A549 (cell line): ENCODE data around the gene RILPL1.

Experiments used
- JUNB ChIP-seq: fragments of >200 bp; sonication (Bioruptor Twin); formaldehyde crosslinking; IDR thresholded peaks from 2 replicates; pipeline ENCODE4 v1.6.1; 2016
- NR3C1 ChIP-seq: fragments of >200 bp; sonication (Bioruptor Twin); formaldehyde crosslinking; IDR thresholded peaks from 3 replicates; pipeline ENCODE4 v1.6.1; 2017
- POLR2A ChIP-seq: IDR thresholded peaks from 2 replicates; pipeline ENCODE4 v1.6.1; 2012; ENCODE audit warnings: mild to moderate bottlenecking, low read length
- RAD21 ChIP-seq, 2 experiments: fragments of >200 bp in 1 of 2; sonication (Bioruptor Twin) in 1 of 2; formaldehyde crosslinking in 1 of 2; IDR thresholded peaks in 1 of 2; conservative IDR thresholded peaks in 1 of 2; 2 replicates in 1 of 2; 3 replicates in 1 of 2; pipeline ENCODE4 v1.6.1; 2012 to 2018; ENCODE audit warnings: inconsistent platforms in 1 of 2
- RCOR1 ChIP-seq: fragments of 150-350 bp; IDR thresholded peaks from 2 replicates; pipeline ENCODE4 v1.6.1; 2014; ENCODE audit warnings: antibody characterized with exemption, low read length, low read depth
- SMC3 ChIP-seq: fragments of >200 bp; sonication (Bioruptor Twin); formaldehyde crosslinking; IDR thresholded peaks from 3 replicates; pipeline ENCODE4 v1.6.1; 2018; ENCODE audit warnings: inconsistent platforms
- SREBF2 ChIP-seq: fragments of 450-650 bp; IDR thresholded peaks from 2 replicates; pipeline ENCODE4 v1.6.1; 2014; ENCODE audit warnings: mild to moderate bottlenecking, moderate library complexity
- TF ChIP-seq, protein P1 (sequence below): fragments of >200 bp; sonication (Bioruptor Twin); formaldehyde crosslinking; IDR thresholded peaks from 3 replicates; pipeline ENCODE4 v1.5.1; 2016
- TF ChIP-seq, protein P2 (sequence below): fragments of 200-600 bp; sonication (generic); IDR thresholded peaks from 2 replicates; pipeline ENCODE4 v1.6.1; 2016; ENCODE audit warnings: antibody characterized with exemption, mild to moderate bottlenecking, moderate library complexity
- TF ChIP-seq, protein P3 (sequence below): fragments of >200 bp; sonication (Bioruptor Twin); formaldehyde crosslinking; IDR thresholded peaks from 3 replicates; pipeline ENCODE4 v1.6.1; 2016
- TF ChIP-seq, protein P4 (sequence below): IDR thresholded peaks from 2 replicates; pipeline ENCODE4 v1.6.1; 2012

DNA sequence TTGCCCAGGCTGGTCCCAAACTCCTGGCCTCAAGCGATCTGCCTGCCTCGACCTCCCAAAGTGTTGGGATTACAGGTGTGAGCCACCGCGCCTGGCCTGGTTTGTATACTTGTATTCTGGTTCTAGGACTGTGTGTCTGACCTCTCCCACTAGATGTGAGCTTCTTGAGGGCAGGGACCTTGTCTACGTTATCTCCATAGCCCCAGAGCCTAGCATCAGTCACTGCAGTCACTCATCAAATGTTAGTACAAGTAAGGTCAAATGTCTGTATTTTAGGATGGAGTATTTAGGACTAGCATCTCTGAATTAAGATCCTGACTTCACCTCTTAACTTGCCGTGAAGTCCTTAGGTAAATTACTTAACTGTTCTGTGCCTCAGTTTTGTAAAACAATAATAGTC is 99.9 kb downstream of the RILPL1 start:
- no peak for TF ChIP-seq JUNB
- no peak for TF ChIP-seq NR3C1
- TF ChIP-seq, protein P1, sequence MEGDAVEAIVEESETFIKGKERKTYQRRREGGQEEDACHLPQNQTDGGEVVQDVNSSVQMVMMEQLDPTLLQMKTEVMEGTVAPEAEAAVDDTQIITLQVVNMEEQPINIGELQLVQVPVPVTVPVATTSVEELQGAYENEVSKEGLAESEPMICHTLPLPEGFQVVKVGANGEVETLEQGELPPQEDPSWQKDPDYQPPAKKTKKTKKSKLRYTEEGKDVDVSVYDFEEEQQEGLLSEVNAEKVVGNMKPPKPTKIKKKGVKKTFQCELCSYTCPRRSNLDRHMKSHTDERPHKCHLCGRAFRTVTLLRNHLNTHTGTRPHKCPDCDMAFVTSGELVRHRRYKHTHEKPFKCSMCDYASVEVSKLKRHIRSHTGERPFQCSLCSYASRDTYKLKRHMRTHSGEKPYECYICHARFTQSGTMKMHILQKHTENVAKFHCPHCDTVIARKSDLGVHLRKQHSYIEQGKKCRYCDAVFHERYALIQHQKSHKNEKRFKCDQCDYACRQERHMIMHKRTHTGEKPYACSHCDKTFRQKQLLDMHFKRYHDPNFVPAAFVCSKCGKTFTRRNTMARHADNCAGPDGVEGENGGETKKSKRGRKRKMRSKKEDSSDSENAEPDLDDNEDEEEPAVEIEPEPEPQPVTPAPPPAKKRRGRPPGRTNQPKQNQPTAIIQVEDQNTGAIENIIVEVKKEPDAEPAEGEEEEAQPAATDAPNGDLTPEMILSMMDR = no peak
- TF ChIP-seq, protein P2, sequence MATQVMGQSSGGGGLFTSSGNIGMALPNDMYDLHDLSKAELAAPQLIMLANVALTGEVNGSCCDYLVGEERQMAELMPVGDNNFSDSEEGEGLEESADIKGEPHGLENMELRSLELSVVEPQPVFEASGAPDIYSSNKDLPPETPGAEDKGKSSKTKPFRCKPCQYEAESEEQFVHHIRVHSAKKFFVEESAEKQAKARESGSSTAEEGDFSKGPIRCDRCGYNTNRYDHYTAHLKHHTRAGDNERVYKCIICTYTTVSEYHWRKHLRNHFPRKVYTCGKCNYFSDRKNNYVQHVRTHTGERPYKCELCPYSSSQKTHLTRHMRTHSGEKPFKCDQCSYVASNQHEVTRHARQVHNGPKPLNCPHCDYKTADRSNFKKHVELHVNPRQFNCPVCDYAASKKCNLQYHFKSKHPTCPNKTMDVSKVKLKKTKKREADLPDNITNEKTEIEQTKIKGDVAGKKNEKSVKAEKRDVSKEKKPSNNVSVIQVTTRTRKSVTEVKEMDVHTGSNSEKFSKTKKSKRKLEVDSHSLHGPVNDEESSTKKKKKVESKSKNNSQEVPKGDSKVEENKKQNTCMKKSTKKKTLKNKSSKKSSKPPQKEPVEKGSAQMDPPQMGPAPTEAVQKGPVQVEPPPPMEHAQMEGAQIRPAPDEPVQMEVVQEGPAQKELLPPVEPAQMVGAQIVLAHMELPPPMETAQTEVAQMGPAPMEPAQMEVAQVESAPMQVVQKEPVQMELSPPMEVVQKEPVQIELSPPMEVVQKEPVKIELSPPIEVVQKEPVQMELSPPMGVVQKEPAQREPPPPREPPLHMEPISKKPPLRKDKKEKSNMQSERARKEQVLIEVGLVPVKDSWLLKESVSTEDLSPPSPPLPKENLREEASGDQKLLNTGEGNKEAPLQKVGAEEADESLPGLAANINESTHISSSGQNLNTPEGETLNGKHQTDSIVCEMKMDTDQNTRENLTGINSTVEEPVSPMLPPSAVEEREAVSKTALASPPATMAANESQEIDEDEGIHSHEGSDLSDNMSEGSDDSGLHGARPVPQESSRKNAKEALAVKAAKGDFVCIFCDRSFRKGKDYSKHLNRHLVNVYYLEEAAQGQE = no peak
- TF ChIP-seq RAD21 (conservative IDR thresholded peaks at IDR 0.05 in 1 of 2, IDR thresholded peaks at IDR 0.05 in 1 of 2) = no peak
- TF ChIP-seq POLR2A = no peak
- TF ChIP-seq, protein P3, sequence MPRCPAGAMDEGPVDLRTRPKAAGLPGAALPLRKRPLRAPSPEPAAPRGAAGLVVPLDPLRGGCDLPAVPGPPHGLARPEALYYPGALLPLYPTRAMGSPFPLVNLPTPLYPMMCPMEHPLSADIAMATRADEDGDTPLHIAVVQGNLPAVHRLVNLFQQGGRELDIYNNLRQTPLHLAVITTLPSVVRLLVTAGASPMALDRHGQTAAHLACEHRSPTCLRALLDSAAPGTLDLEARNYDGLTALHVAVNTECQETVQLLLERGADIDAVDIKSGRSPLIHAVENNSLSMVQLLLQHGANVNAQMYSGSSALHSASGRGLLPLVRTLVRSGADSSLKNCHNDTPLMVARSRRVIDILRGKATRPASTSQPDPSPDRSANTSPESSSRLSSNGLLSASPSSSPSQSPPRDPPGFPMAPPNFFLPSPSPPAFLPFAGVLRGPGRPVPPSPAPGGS = no peak
- TF ChIP-seq SREBF2 = no peak
- TF ChIP-seq SMC3 = no peak
- TF ChIP-seq, protein P4, sequence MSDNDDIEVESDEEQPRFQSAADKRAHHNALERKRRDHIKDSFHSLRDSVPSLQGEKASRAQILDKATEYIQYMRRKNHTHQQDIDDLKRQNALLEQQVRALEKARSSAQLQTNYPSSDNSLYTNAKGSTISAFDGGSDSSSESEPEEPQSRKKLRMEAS = no peak
- TF ChIP-seq RCOR1 = no peak
